HUDEP-2 (cell line): Measurements from ENCODE around the gene CUEDC2.
"Not testable (repeated sequence)": the region's sequence is repeated elsewhere in the genome, so short reads cannot be mapped to it uniquely, and the experiment has no call there.

Experiments used
- DNase-seq, 76 experiments: peaks; one replicate each; lab custom pipeline; 2025; ENCODE audit not compliant: unreplicated experiment in 76 of 76; lab: John Stamatoyannopoulos, UW

CUEDC2 gene

GRCh38 chr10:102455893-102456471 lies 23.6 kb upstream of the CUEDC2 start:
- DNase-seq = peak in 11 of 76 experiments; percentile 12 to 49 (median 27)

- DNase-seq = not testable (repeated sequence)
Observed at GRCh38 chr10:102454662-102455487, 22.5 kb upstream of the CUEDC2 start.

- no peak for DNase-seq
Observed at GRCh38 chr10:102453502-102453901, 21.1 kb upstream of the CUEDC2 start.

- peak in 25 of 76 experiments; percentile 11 to 65 (median 29) for DNase-seq
Observed at GRCh38 chr10:102452672-102453340, 20.4 kb upstream of the CUEDC2 start.

- DNase-seq = no peak
Observed at GRCh38 chr10:102451105-102451969, 19.0 kb upstream of the CUEDC2 start, which contains the start of gene C10orf95. Gene C10orf95, minus strand, starts transcription at chr10:102451543. Its CDS starts 450 bp downstream, at chr10:102451093.

GRCh38 chr10:102450374-102451104 lies 18.2 kb upstream of the CUEDC2 start:
- peak in 65 of 76 experiments; percentile 13 to 77 (median 60) for DNase-seq

GRCh38 chr10:102450124-102450373 lies 17.7 kb upstream of the CUEDC2 start:
- DNase-seq = peak in 2 of 76 experiments; percentile 52 to 70

- DNase-seq = peak in 75 of 76 experiments; percentile 22 to 90 (median 79)
Observed at GRCh38 chr10:102449321-102450123, 17.1 kb upstream of the CUEDC2 start.

- no peak for DNase-seq
Observed at GRCh38 chr10:102444851-102445250, 12.5 kb upstream of the CUEDC2 start.

GRCh38 chr10:102438374-102438773 lies 6.0 kb upstream of the CUEDC2 start:
- no peak for DNase-seq

- DNase-seq = peak in 8 of 76 experiments; percentile 7 to 41 (median 16)
Observed at GRCh38 chr10:102437515-102437914, 5.1 kb upstream of the CUEDC2 start.

GRCh38 chr10:102436312-102436711 lies 3.9 kb upstream of the CUEDC2 start:
- peak in 2 of 76 experiments; percentile 13 to 18 for DNase-seq

- DNase-seq = peak in 67 of 76 experiments; percentile 7 to 86 (median 61)
Observed at GRCh38 chr10:102435529-102436233, 3.3 kb upstream of the CUEDC2 start.

- no peak for DNase-seq
Observed at GRCh38 chr10:102435133-102435497, 2.7 kb upstream of the CUEDC2 start.

GRCh38 chr10:102434394-102435132 lies 2.2 kb upstream of the CUEDC2 start:
- DNase-seq = no peak

GRCh38 chr10:102433619-102434046 lies 1.3 kb upstream of the CUEDC2 start:
- peak in 2 of 76 experiments; percentile 6 to 20 for DNase-seq

GRCh38 chr10:102431452-102432124 lies 786 bp downstream of the CUEDC2 start:
- peak in 14 of 76 experiments; percentile 10 to 41 (median 21) for DNase-seq
